Left colon (tissue), 2 donors: Measurements from ENCODE around the gene TNP1. TPM values are rescaled to one million over a fixed set of nuclear protein-coding genes. Genes with fewer than 3 reads are reported as not detected.

Experiments
- ATAC-seq: fragments of 200-7000 bp; cut with Tn5 transposase; one replicate; pipeline ENCODE4 v1.9.1; 2020; ENCODE audit warnings: mild to moderate bottlenecking, moderate library complexity
- DNase-seq, 2 donors: peaks; one replicate each; pipeline ENCODE4 v3.0.0-alpha.2; 2020
- intact Hi-C, 2 donors: fragments of 100-400 bp; cut with DNase I in 1 of 2; cut with micrococcal nuclease in 1 of 2; formaldehyde crosslinking; loops; one replicate each; pipeline versions ENCODE4 v1.11.2 to v1.14.0; 2022; cut with DNase I, micrococcal nuclease
- total RNA-seq, 2 donors: library from RNA; stranded (reverse); fragmentation: NEBNext Ultra II Directional; extraction: Animal tissue kit (Norgen Biotek cat#: 25700); gene quantifications; one replicate each; pipeline ENCODE4 v1.2.1, GENCODE V29; 2021
- donor health status: DM: no; HTN: no; CAD: no.
- donor health status: DM: yes; HTN: yes; CAD: no.

Gene TNP1
- total RNA-seq, 2 donors from 2014 or later = not detected

GRCh38 chr2:216878072-216878471 is 18.2 kb upstream of the TNP1 start:
- DNase-seq = no peak
- ATAC-seq = no peak
- intact Hi-C loops = no loop called here

- ATAC-seq = no peak
- intact Hi-C loops = no loop called here
Observed at GRCh38 chr2:216877085-216877484, 17.2 kb upstream of the TNP1 start.

DNA sequence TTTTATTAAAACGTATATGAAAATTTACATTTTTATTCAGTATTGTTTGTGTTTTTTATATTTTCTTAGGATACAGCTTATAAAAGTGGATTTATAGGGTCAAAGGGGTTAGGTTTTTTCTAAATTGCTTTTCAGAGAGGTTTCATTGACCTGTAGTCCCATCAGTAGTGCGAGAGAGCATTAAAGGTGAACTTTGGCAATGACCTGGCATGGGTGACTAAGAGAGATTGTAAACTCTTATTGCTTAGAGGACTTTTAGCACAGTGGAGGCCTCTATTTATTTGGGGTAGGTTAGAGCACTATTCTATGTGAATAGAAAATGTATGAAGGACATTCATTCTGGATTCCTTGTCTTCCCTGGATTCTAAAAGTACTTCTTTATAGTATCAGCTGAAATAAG is 16.0 kb upstream of the TNP1 start:
- intact Hi-C loops = no loop called here
- ATAC-seq (no peak), DNase-seq (no peak)

More at GRCh38 chr2:216877085-216877484, 17.2 kb upstream of the TNP1 start:
- DNase-seq = no peak

GRCh38 chr2:216873573-216873972 is 13.7 kb upstream of the TNP1 start:
- intact Hi-C loops = no loop called here
- ATAC-seq (no peak), DNase-seq (no peak)

GRCh38 chr2:216872624-216873023 is 12.8 kb upstream of the TNP1 start:
- no peak for DNase-seq
- ATAC-seq = no peak
- intact Hi-C loops = no loop called here

GRCh38 chr2:216872040-216872439 is 12.2 kb upstream of the TNP1 start:
- DNase-seq (no peak), ATAC-seq (no peak)
- intact Hi-C loops = no loop called here

DNA sequence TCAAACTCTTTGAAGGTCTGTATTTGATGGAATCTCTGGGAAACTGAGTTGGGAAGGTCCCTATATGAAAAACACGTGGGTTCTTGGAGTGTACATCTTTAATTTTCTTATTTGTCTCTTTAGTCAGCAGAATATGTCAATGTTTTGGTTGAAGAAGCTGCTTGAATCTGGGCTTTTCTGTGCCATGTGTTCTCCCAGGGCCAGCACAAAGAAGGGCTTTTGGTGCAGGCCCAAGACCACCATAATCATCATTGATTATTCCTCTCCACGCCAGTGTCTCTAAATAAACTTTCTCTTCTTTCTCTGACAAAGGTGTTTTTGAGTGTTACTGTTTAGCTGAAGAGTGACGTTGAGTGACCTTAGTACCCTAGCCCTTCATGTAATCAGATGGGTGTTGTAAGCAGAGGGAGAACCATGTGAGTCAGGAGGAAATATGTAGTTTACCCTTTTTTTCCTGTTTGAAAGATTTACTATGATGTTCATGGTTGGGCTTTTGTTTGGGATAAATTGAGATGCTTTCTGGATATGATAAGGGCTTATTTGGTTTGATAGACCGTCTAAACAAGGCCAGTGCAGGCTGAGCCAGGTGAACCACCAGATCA is 11.6 kb upstream of the TNP1 start:
- intact Hi-C loops = no loop called here
- no peak for DNase-seq
- ATAC-seq = no peak

DNA sequence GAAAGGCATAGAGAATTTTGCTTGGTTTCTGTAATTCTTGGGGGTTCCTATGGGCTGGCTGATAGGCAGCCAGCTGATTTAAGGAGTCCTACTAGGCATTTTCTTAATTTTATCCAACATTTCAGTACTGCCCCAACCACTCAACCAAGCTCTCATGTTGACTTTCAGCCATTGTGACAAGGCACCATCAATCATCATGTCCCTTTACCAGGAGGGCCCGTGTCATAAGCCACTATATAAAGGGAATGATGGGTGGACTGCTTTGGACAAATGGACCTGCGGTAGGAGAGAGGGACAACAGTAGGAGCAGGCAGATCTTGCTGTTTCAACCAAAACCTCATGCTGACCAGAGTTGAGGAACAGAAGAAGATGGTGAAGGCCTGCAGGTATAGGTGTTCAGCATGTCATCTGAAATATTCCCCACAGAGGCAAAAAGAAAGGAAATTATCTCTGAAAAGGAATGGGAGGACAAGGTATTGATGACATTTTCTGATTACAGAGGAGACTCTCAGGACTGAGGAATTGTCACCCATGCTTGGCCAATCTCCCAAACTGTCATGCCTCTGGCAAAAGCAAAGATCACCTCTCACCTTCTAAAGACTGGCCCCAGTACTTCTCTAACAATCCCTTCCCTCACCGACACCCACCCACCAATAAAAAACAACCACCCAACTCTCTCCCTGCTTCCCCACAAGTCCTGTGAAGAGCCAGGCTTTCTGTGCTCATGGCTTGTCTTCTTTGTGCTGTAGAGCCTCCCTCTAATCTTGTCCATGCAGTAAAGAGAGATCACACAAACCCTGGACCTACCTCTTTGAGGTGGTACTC is 10.9 kb upstream of the TNP1 start:
- DNase-seq = no peak
- no peak for ATAC-seq
- intact Hi-C loops = no loop called here

GRCh38 chr2:216866515-216867095 is 6.7 kb upstream of the TNP1 start:
- ATAC-seq (no peak), DNase-seq (no peak)
- intact Hi-C loops = no loop called here

- DNase-seq (no peak), ATAC-seq (no peak)
- intact Hi-C loops = no loop called here
Observed at GRCh38 chr2:216865658-216866057, 5.8 kb upstream of the TNP1 start.

GRCh38 chr2:216863946-216864345 is 4.1 kb upstream of the TNP1 start:
- ATAC-seq = no peak
- no peak for DNase-seq
- intact Hi-C loops = no loop called here

GRCh38 chr2:216862628-216863398 is 2.9 kb upstream of the TNP1 start:
- intact Hi-C loops = no loop called here
- no peak for DNase-seq
- no peak for ATAC-seq

- no peak for ATAC-seq
- no peak for DNase-seq
- intact Hi-C loops = no loop called here
Observed at GRCh38 chr2:216860426-216861137, 718 bp upstream of the TNP1 start.

- no peak for ATAC-seq
- intact Hi-C loops = no loop called here
- DNase-seq = no peak
Observed at GRCh38 chr2:216858312-216858711, 1.6 kb downstream of the TNP1 start.

DNA sequence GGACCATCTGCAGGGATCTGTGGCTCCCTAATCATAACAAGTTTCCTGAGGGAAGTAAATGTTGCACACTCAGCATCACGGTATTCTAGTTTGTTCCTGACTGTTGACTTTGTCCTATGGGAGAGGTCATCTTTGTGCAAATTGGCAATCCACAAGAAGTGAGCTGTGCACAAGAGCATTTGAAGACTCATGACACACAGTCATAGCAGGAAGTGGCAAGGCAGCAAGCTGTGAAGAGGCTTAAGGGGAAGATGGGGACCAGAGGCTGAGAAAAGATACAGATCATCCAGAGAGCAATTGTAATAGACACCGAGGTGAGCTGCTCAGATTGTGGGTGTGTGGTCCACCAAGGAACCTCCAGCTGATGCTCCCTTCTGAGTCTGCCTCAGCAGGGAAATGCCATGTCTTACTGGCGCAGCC is 2.7 kb downstream of the TNP1 start:
- intact Hi-C loops = no loop called here
- ATAC-seq (no peak), DNase-seq (no peak)

DNA sequence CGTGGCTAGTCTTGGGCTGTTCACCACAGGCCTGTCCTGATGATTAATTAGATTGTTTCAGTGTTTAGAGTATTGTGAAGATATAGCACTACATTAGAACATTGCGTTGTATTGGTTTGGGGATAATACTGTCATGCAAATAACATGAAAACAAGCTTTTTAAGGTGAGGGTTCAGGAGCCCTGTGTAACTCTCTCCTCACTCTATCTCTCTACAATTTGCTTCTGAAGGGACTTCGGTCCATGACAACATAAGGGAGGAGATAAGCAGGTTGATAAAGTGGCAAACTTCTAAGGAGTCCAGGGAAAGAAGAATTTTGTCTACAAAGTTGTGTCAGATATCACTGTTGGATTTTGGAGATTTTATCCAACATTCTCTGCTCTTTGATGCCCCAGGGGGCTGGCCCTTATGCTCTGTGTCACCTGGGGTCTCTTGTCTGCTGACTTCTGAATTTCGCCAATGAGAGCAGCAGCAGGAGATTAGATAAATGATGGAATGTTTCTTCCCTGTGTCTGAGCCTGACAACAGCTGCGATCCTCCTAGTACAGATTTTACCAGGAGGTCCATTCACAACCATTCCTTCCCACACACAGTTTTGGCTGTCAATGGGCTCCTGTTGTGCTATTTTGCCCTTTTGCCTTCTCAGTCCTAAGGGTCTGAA is 3.3 kb downstream of the TNP1 start:
- DNase-seq (no peak), ATAC-seq (no peak)
- intact Hi-C loops = no loop called here

DNA sequence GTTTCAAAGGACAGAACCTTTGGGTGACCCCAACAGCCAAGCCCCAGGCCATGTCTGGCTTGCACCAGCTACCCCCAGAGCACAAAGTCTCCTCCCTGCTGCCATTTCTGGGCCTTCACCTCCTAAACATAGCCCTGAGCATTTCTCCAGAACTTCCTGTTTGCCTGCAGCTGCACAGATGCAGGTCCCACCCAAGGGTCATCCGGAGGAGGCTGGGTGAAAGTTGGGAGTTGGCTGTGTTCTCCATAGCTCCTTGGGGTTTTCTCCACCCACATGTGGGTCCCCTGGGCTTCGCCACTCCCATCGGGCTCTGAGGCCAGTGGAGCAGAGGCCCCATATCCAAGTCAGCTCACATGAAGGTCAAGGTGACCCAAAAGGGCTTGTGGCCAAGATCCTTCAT is 4.3 kb downstream of the TNP1 start:
- intact Hi-C loops = no loop called here
- DNase-seq = no peak
- no peak for ATAC-seq

DNA sequence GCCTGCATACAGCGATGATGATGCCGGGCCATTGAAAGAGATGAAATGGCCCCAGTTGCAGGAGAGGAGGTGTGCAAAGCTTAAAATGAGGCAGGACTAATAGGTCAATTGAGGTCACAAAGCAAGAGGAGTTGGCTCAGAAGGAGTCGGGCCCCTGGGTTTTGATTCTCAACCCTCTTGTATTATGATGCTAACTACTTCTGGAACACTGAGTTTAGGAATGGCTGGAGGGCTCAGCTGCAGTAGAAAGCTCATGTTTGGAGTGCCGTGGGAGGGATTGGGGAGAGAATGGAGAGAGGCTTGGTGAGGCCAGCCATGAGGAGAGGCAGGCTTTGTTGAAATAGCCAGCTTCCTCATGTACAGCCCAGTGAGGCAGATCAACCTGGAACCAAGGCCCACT is 4.8 kb downstream of the TNP1 start:
- intact Hi-C loops = no loop called here
- ATAC-seq (no peak), DNase-seq (no peak)
